IMR-90 (cell line): ENCODE results near the gene PLD2. TPM values are rescaled to one million over a fixed set of nuclear protein-coding genes. Genes with fewer than 3 reads are reported as not detected.

Source experiments
- ATAC-seq: fragments of 200-7000 bp; cut with Tn5 transposase; 2 replicates; pipeline ENCODE4 v1.9.1; 2020; ENCODE audit warnings: low read depth, mild to moderate bottlenecking, moderate library complexity
- BruUV-seq: library from RNA; stranded (reverse); fragments of 400-500 nt; replicated peaks from 2 replicates; lab custom pipeline; 2021; lab: Mats Ljungman, UMichigan
- CTCF ChIA-PET: fragments of 300-600 bp; formaldehyde crosslinking; extraction: SDS; loops from one replicate; lab custom pipeline; 2021; ENCODE audit warnings: antibody characterized with exemption; lab: Yijun Ruan, JAX
- POLR2A ChIA-PET: fragments of 300-600 bp; sonication (Branson Sonifier 250); formaldehyde crosslinking; loops from one replicate; lab custom pipeline; 2022; ENCODE audit warnings: antibody characterized with exemption; ENCODE audit not compliant: unreplicated experiment; lab: Charles Lee
- DNase-seq: peaks from one replicate; pipeline ENCODE4 v3.0.0; 2013
- H2AFZ ChIP-seq: replicated peaks from 2 replicates; pipeline ENCODE3; 2013; ENCODE audit warnings: low read length, mild to moderate bottlenecking; ENCODE audit not compliant: poor library complexity
- H2AK5ac ChIP-seq: 2 replicates; pipeline ENCODE4 v1.6.1; 2013; ENCODE audit warnings: low read depth, low read length, inconsistent platforms
- H2AK9ac ChIP-seq: replicated peaks from 2 replicates; pipeline ENCODE3; 2013; ENCODE audit warnings: mild to moderate bottlenecking, low read depth, low read length, moderate library complexity; ENCODE audit not compliant: poor library complexity
- H2BK120ac ChIP-seq: 2 replicates; pipeline ENCODE4 v1.6.1; 2013; ENCODE audit warnings: low read depth, low read length, inconsistent platforms
- H2BK15ac ChIP-seq: 3 replicates; pipeline ENCODE4 v1.6.1; 2013; ENCODE audit warnings: low read depth, low read length, inconsistent platforms
- H2BK20ac ChIP-seq: 2 replicates; pipeline ENCODE4 v1.6.1; 2013; ENCODE audit warnings: low read depth, mild to moderate bottlenecking, inconsistent platforms, low read length, moderate library complexity
- H2BK5ac ChIP-seq: 2 replicates; pipeline ENCODE4 v1.6.1; 2013; ENCODE audit warnings: mild to moderate bottlenecking, low read depth, low read length, inconsistent platforms; ENCODE audit not compliant: poor library complexity, severe bottlenecking
- H3K14ac ChIP-seq: replicated peaks from 2 replicates; pipeline ENCODE4 v1.6.1; 2013; ENCODE audit warnings: low read depth, low read length, inconsistent platforms
- H3K18ac ChIP-seq: 2 replicates; pipeline ENCODE4 v1.6.1; 2013; ENCODE audit warnings: low read depth, low read length, control low read depth
- H3K23ac ChIP-seq: 2 replicates; pipeline ENCODE4 v1.6.1; 2013; ENCODE audit warnings: low read depth, low read length, inconsistent platforms
- H3K27ac ChIP-seq: 2 replicates; pipeline ENCODE4 v1.5.1; 2013; ENCODE audit warnings: mild to moderate bottlenecking, control low read depth, low read length; ENCODE audit not compliant: insufficient read depth
- H3K27me3 ChIP-seq: 2 replicates; pipeline ENCODE4 v1.6.1; 2013; ENCODE audit warnings: low read length; ENCODE audit not compliant: control insufficient read depth, insufficient read depth
- H3K36me3 ChIP-seq: 2 replicates; pipeline ENCODE4 v1.6.1; 2013; ENCODE audit warnings: low read length, mixed read lengths; ENCODE audit not compliant: control insufficient read depth, insufficient read depth
- H3K4ac ChIP-seq: 2 replicates; pipeline ENCODE4 v1.6.1; 2013; ENCODE audit warnings: low read depth, low read length, inconsistent platforms
- H3K4me1 ChIP-seq: 2 replicates; pipeline ENCODE4 v1.6.1; 2013; ENCODE audit warnings: low read length, mixed read lengths; ENCODE audit not compliant: control insufficient read depth, insufficient read depth
- H3K4me2 ChIP-seq: 2 replicates; pipeline ENCODE4 v1.6.1; 2013; ENCODE audit warnings: low read depth, mild to moderate bottlenecking, control low read depth, low read length, moderate library complexity
- H3K4me3 ChIP-seq: 2 replicates; pipeline ENCODE4 v1.5.1; 2013; ENCODE audit warnings: low read depth, mild to moderate bottlenecking, control low read depth, low read length, moderate library complexity; ENCODE audit not compliant: insufficient read depth
- H3K56ac ChIP-seq: 2 replicates; pipeline ENCODE4 v1.6.1; 2013; ENCODE audit warnings: low read length, inconsistent platforms; ENCODE audit not compliant: insufficient read depth; ENCODE audit errors: extremely low read depth
- H3K79me1 ChIP-seq, 2 experiments: 2 replicates each; pipeline ENCODE4 v1.6.1; 2013; ENCODE audit warnings: low read length in 2 of 2, inconsistent platforms in 1 of 2, low read depth in 1 of 2
- H3K9ac ChIP-seq: 2 replicates; pipeline ENCODE4 v1.6.1; 2013; ENCODE audit warnings: low read depth, low read length, control low read depth
- H3K9me1 ChIP-seq: 2 replicates; pipeline ENCODE4 v1.6.1; 2013; ENCODE audit warnings: low read length, inconsistent platforms; ENCODE audit not compliant: insufficient read depth
- H3K9me3 ChIP-seq: 2 replicates; pipeline ENCODE4 v1.6.1; 2013; ENCODE audit warnings: low read length; ENCODE audit not compliant: control insufficient read depth, insufficient read depth
- H4K20me1 ChIP-seq: 2 replicates; pipeline ENCODE4 v1.6.1; 2013; ENCODE audit warnings: low read length, inconsistent platforms; ENCODE audit not compliant: insufficient read depth
- H4K5ac ChIP-seq: 2 replicates; pipeline ENCODE4 v1.6.1; 2013; ENCODE audit warnings: mild to moderate bottlenecking, low read depth, low read length, control low read depth
- H4K8ac ChIP-seq, 2 experiments: 2 replicates each; pipeline ENCODE4 v1.6.1; 2013; ENCODE audit warnings: low read depth in 2 of 2, low read length in 2 of 2, control low read depth in 1 of 2, inconsistent platforms in 1 of 2
- H4K91ac ChIP-seq: 2 replicates; pipeline ENCODE4 v1.6.1; 2013; ENCODE audit warnings: low read depth, low read length, inconsistent platforms; ENCODE audit not compliant: insufficient read depth
- FOS ChIP-seq: fragments of 150-350 bp; IDR thresholded peaks from 2 replicates; pipeline ENCODE4 v1.6.1; 2016; ENCODE audit warnings: low read depth, low read length
- POLR2A ChIP-seq: IDR thresholded peaks from 2 replicates; pipeline ENCODE4 v1.6.1; 2012; ENCODE audit warnings: mild to moderate bottlenecking, low read depth, low read length
- RAD21 ChIP-seq: IDR thresholded peaks from 2 replicates; pipeline ENCODE4 v1.6.1; 2012; ENCODE audit warnings: low read length, improper control_type of control experiment
- SMC3 ChIP-seq: fragments of 150-350 bp; IDR thresholded peaks from 2 replicates; pipeline ENCODE4 v1.6.1; 2016; ENCODE audit warnings: low read depth, mild to moderate bottlenecking, antibody characterized with exemption, low read length, moderate library complexity
- WGBS, 2 experiments: methylation state at CpG; one replicate each; pipeline versions ENCODE4 v1.1.5 to v1.1.7; 2013; ENCODE audit warnings: missing lambda C conversion rate in 2 of 2; ENCODE audit not compliant: insufficient read length in 1 of 2; ENCODE audit errors: extremely low coverage in 2 of 2; 5-methylcytosine and 5-hydroxymethylcytosine counted together
- dilution Hi-C: fragments of 300-500 bp; cut with HindIII; formaldehyde crosslinking; loops from one replicate; pipeline ENCODE4 v1.14.3; 2018; ENCODE audit warnings: low sequenced_read_pairs; ENCODE audit not compliant: unreplicated experiment
- in situ Hi-C: fragments of 300-500 bp; cut with MboI; formaldehyde crosslinking; loops from 3 replicates; pipeline ENCODE4 v1.14.3; 2019; ENCODE audit warnings: low sequenced_read_pairs, inconsistent platforms, mixed read lengths
- intact Hi-C: fragments of 100-400 bp; cut with micrococcal nuclease; formaldehyde crosslinking; loops from 2 replicates; pipeline ENCODE4 v1.10.0; 2022
- polyA plus RNA-seq, 3 experiments: library from polyadenylated mRNA; depleted of rRNA; stranded (reverse); fragments of >200 nt; gene quantifications; 2 replicates each; pipeline ENCODE4 v1.2.3, GENCODE V29; 2012; ENCODE audit warnings: low replicate concordance in 1 of 3
- total RNA-seq: library from RNA; depleted of rRNA; stranded (reverse); fragments of >200 nt; gene quantifications from 2 replicates; pipeline ENCODE4 v1.2.3, GENCODE V29; 2012
- TF ChIP-seq, protein P1 (sequence below): fragments of 150-350 bp; IDR thresholded peaks from 2 replicates; pipeline ENCODE4 v1.6.1; 2016; ENCODE audit warnings: low read depth, mild to moderate bottlenecking, low read length, moderate library complexity, borderline replicate concordance

PLD2 gene
- total and polyA plus RNA-seq, 2 of the 4 experiments (the other 2 are of a cell fraction), result 12.5 to 28.0 TPM

DNA sequence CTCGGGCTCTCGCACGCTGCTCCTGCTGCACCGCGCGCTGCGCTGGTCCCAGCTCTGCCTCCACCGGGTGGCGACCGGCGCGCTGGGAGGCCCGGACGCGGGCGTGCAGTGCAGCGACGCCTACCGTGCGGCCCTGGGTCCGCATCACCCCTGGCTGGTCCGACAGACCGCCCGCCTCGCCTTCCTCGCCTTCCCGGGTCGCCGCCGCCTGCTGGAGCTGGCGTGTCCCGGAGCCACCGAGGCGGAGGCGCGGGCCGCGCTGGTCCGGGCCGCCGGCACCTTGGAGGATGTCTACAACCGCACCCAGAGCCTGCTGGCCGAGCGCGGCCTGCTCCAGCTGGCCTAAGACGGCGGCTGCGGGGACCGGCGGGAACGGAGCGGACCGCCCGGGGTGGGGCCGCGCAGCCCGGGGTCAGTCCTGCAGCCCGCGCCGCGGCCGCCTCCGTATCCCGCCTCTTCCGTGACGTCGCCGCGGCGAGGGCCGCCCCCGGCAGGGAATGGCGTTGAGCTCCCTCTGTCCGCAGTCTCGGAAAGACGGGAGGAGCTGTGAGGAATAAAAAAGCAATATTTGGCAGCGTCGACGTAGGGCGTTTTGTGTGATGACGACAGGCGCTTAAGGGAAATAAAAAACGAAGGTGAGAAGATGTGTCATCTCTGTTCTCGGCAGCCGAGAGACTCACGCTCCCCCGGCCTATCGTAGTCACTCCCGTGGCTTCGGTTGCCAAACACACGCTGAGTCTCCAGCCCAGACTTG, 16.8 kb upstream of the PLD2 start (continued):
- TF ChIP-seq, protein P1, sequence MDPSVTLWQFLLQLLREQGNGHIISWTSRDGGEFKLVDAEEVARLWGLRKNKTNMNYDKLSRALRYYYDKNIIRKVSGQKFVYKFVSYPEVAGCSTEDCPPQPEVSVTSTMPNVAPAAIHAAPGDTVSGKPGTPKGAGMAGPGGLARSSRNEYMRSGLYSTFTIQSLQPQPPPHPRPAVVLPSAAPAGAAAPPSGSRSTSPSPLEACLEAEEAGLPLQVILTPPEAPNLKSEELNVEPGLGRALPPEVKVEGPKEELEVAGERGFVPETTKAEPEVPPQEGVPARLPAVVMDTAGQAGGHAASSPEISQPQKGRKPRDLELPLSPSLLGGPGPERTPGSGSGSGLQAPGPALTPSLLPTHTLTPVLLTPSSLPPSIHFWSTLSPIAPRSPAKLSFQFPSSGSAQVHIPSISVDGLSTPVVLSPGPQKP, result no peak
- TF ChIP-seq POLR2A (peak; percentile 49; the same call in 1 of the 2 replicates), SMC3 (peak; percentile 55)

DNA sequence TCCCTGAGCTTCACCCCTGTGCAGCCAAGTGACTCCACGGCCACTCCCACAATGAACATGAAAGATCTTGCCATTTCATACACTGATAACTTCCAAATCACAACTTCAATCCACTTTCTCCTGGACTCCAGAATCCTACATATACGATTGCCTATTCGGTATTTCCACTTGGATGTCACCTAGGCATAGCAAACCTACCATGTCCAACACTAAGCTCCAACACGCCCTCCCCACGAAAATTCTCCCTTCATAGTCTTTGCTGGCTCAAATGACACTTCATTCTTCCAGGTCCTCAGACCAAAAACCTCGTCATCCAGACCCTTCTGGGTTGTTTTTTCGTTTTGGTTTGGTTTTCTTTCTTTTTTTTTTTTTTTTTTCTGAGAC, 16.3 kb upstream of the PLD2 start:
- DNase-seq (no peak), ATAC-seq (no peak)
- Histone ChIP-seq H3K9me3 (no peaks in the 10 kb centered on the region), H3K4me3 (peak overlapping the region; percentile 64), H2AK9ac (peak overlapping the region; percentile 70), H3K9me1 (peaks cover 4% of the 10 kb centered on the region), H3K36me3 (no peaks in the 10 kb centered on the region), H3K18ac (no peak overlapping the region), H3K4me1 (peaks cover 3% of the 10 kb centered on the region; the same call in 1 of the 2 replicates), H2AFZ (peak overlapping the region; percentile 99), H2BK20ac (no peak overlapping the region), H4K5ac (peak overlapping the region; percentile 0; the same call in 1 of the 2 replicates), H4K20me1 (no peaks in the 10 kb centered on the region), H3K27ac (peak overlapping the region; percentile 6), H2AK5ac (peak overlapping the region; percentile 16; the same call in 1 of the 2 replicates), H3K4me2 (peak overlapping the region; percentile 51), H3K27me3 (peaks cover 9% of the 10 kb centered on the region), H3K56ac (no peak overlapping the region), H3K23ac (peak overlapping the region; percentile 2), H2BK5ac (peak overlapping the region; percentile 28), H3K9ac (peak overlapping the region; percentile 17), H3K4ac (peak overlapping the region; percentile 3; the same call in 1 of the 2 replicates), H3K14ac (peak overlapping the region; percentile 16; the same call in 1 of the 2 replicates), H2BK15ac (no peak overlapping the region), H4K91ac (no peak overlapping the region), H3K79me1 (peaks cover 0 to 5% of the 10 kb centered on the region in 2 experiments; a peak in 2 of 4 replicates), H4K8ac (peak overlapping the region in 1 of 2 experiments; percentile 68; a peak in 3 of 4 replicates), H2BK120ac (no peak overlapping the region)
- 100% methylated on average over 2 of the region's 7 CpGs; no CpG with 5 or more reads in 1 of the 2 experiments for WGBS, 2 experiments
- POLR2A ChIA-PET, result no interaction called here
- in situ Hi-C loops (no loop called here), intact Hi-C loops (loop anchor here (1.0 kb wide), 2 partner anchors 80 to 86 kb away; partner anchors contain the start of genes ARRB2 and PELP1), dilution Hi-C loops (no loop called here)
- CTCF ChIA-PET, result interaction anchor here (0.5 to 1.5 kb wide), 7 partner anchors 11 to 135 kb away, joined by 3 to 6 read pairs (median 3); no protein-coding TSS in a partner anchor
- BruUV-seq, result no TSS peak
- TF ChIP-seq FOS, result 0 out of 2 replicates have a peak, but pooled peaks have one; percentile 1
- TF ChIP-seq RAD21, result no peak
